Measurements from ENCODE around the gene CA12.
"Not testable (repeated sequence)": the region's sequence is repeated elsewhere in the genome, so short reads cannot be mapped to it uniquely, and the experiment has no call there.

The CA12 gene

GRCh38 chr15:63332367-63333124, 49.1 kb downstream of the CA12 start:
- no peak for DNase-seq

- DNase-seq: no peak
Observed at GRCh38 chr15:63331456-63331855, 50.2 kb downstream of the CA12 start.

- no peak for DNase-seq
Observed at GRCh38 chr15:63330926-63331325, 50.7 kb downstream of the CA12 start.

GRCh38 chr15:63329567-63330350, 51.9 kb downstream of the CA12 start:
- no peak for DNase-seq

- no peak for DNase-seq
Observed at GRCh38 chr15:63327648-63328421, 53.8 kb downstream of the CA12 start.

- no peak for DNase-seq
Observed at GRCh38 chr15:63324770-63325169, 56.9 kb downstream of the CA12 start.

- DNase-seq: no peak
Observed at GRCh38 chr15:63323798-63324563, 57.7 kb downstream of the CA12 start.

- no peak for DNase-seq
Observed at GRCh38 chr15:63322541-63322940, 59.1 kb downstream of the CA12 start.

- DNase-seq: no peak
Observed at GRCh38 chr15:63321462-63321861, 60.2 kb downstream of the CA12 start.

GRCh38 chr15:63320981-63321380, 60.7 kb downstream of the CA12 start:
- DNase-seq: not testable (repeated sequence)

GRCh38 chr15:63320446-63320845, 61.2 kb downstream of the CA12 start:
- DNase-seq: not testable (repeated sequence)

- DNase-seq: no peak
Observed at GRCh38 chr15:63319065-63319464, 62.6 kb downstream of the CA12 start.

GRCh38 chr15:63318344-63318743, 63.3 kb downstream of the CA12 start:
- DNase-seq: no peak

- no peak for DNase-seq
Observed at GRCh38 chr15:63314409-63314808, 67.2 kb downstream of the CA12 start.

GRCh38 chr15:63313825-63314224, 67.8 kb downstream of the CA12 start:
- DNase-seq: no peak

- DNase-seq: no peak
Observed at GRCh38 chr15:63312286-63312685, 69.4 kb downstream of the CA12 start.

GRCh38 chr15:63310646-63311045, 71.0 kb downstream of the CA12 start:
- DNase-seq: no peak

- DNase-seq: no peak
Observed at GRCh38 chr15:63308947-63309346, 72.7 kb downstream of the CA12 start.

GRCh38 chr15:63308491-63308890, 73.2 kb downstream of the CA12 start:
- no peak for DNase-seq

GRCh38 chr15:63306492-63307073, 75.1 kb downstream of the CA12 start:
- DNase-seq: no peak

GRCh38 chr15:63305260-63305659, 76.4 kb downstream of the CA12 start:
- DNase-seq: no peak

- DNase-seq: no peak
Observed at GRCh38 chr15:63301088-63301487, 80.6 kb downstream of the CA12 start.

Data from activated naive CD4-positive, alpha-beta T cell treated with anti-CD3 and anti-CD28 coated beads, Interleukin-2, amount 50 U/mL, for 16 hours (primary cell).